GM21447 (cell line): Measurements from ENCODE around the gene CCDC30.
"Not testable (repeated sequence)": the region's sequence is repeated elsewhere in the genome, so short reads cannot be mapped to it uniquely, and the experiment has no call there.

ENCODE experiments used
- ATAC-seq: cut with Tn5 transposase; IDR thresholded peaks from one replicate; pipeline ENCODE4 v1.9.1; 2021; ENCODE audit not compliant: unreplicated experiment

Gene CCDC30

DNA sequence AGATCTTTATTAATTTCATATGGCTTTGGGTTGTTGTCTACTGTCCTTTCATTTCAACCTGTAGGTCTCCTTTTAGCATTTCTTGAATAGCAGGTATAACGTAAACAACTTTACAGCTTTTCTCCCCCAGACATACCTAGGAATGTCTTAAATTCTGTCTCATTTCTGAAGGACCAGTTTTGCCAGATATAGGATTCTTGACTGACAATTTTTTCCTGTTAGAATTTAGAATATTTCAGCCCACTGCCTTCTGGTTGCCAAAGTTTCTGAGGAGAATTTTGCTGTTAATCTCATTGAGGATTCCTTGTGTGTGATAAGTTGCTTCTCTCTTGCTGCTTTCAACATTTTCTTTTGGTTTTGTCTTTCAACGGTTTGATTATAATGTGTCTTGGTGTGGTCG lies 60.1 kb downstream of the CCDC30 start:
- no peak for ATAC-seq

DNA sequence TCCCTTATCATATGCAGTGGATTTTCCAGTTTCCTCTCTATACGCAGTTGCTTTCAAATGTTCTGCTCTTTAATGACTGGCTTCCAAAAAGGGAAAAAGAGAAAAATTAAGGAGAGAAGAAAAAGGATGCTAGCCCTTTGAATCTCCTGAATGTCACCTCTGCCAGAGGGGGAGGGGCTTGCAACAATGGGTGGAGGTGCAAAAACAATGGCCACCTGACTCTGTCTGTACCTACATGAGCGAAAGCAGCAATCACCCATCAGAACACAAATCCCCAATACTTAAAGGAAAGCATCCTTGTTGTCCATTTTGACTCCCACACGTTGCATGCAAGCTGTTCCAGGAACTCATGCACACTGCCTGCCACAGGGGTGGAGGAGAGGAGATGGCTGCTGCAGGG lies 61.2 kb downstream of the CCDC30 start:
- no peak for ATAC-seq

DNA sequence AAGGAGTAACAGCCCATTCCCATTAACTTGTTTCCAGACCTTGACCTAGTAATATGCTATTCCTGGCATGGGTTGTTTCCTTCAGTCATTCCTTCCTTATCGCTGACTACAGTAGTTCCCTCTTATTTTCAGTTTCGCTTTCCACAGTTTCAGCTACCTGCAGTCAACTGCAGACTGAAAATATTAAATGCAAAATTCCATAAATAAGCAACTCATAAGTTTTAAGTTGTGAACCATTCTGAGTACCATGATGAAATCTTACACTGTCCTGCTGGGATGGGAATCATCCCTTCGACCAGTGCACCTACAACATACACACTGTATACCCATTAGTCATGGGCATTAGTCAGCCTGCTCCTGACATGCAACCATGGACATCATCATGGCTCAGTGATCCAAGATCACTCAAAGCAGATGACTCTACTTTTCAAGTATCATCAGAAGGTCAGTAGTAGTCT lies 66.7 kb downstream of the CCDC30 start:
- ATAC-seq = no peak

DNA sequence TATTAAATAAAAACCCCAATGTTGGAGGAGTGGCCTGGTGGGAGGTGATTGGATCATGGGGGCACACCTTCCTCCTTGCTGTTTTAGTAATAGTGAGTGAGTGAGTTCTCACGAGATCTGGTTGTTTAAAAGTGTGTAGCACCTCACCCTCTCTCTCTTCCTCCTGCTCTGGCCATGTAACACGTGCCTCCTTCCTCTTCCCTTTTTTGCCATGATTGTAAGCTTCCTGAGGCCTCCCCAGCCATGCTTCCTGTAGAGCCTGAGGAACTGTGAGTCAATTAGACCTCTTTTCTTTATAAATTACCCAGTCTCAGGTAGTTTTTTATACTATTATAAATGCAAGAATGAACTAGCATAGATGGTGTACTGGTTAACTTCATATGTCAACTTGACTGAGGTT lies 68.0 kb downstream of the CCDC30 start:
- ATAC-seq = no peak

DNA sequence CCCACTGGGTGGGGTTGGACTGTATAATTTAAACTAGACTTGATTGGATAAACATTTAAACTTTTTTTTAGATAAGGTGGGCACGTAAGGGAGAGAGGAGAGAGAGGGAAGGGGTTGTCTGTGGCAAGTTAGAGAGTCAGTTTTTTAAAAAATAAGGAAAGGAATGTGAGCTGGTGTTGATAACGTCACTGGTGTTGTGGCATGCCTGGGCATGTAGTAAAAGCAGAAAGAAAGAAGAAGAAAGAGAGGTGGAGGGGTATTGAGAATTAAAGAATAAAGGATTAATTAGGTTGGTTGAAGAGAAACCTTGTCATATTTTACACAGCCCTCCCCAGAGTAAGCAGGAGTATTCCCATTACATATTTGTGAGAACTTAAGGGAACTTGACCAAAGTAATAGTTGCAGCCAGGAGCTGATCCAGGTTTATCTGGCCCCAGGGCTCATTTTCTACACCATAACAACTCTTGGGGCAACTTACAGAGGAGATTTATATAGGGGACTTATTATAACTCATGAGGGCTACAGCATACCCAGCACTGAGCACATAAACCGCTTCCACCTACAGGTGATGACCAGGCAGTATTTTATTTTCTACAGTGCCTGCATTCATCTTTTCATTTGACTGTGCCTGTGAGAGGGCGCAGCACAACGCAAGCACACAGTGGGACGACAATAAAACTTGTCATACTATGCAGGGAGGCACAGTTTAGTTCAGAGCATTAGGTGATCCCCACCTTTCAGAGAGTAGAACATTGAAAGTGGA lies 70.2 kb downstream of the CCDC30 start:
- no peak for ATAC-seq

DNA sequence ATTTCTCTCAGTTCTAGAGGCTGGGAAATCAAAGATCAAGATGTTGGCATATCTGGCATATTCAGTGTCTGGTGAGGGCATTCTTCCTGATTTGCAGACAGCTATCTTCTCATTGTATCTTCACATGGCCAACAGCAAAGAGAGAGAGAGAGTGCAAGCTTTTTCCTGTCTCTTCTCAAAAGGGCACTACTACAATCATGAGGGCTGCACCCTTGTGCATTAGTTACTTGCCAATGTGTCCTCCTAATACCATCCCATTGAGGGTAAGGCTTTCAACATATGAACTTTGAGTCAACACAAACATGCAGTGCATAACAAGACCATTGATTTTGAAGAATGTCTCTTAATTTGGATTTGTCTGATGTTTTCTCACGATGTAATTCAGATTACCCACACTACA lies 78.0 kb downstream of the CCDC30 start:
- ATAC-seq = no peak

DNA sequence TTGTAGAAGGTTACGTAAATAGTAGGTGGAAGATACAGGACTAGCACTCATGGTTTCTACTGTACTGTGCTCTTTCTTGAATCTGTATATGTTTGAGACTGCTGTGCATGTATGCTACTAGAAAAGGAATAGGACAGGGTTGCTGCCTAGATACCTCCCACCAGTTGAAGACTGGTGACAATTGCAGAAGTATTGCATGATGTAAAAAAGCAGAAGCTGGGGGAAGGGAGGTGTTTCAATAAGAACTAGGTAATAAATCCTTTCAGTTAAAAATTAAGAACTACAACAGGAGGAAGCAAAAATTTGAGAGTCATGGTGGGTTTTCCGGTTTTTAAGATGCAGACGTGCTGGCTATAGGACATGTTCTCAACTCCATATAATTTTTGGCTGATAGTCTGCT lies 88.1 kb downstream of the CCDC30 start:
- ATAC-seq = no peak

DNA sequence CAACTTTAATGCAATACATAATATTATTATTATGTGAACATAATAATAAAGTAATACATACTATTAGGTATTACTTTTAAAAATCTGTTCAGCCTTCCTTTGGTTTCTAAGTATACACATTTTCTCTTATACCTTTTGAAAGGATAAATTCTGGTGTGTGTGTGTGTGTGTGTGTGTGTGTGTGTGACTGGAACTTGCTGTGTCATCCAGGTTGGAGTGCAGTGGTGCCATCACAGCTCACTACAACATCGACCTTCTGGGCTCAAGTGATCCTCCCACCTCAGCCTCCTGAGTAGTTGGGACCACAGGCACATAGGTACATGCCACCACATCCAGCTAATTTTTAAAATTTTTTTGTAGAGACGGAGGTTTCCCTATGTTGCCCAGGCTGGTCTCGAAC lies 88.5 kb downstream of the CCDC30 start:
- ATAC-seq = no peak

DNA sequence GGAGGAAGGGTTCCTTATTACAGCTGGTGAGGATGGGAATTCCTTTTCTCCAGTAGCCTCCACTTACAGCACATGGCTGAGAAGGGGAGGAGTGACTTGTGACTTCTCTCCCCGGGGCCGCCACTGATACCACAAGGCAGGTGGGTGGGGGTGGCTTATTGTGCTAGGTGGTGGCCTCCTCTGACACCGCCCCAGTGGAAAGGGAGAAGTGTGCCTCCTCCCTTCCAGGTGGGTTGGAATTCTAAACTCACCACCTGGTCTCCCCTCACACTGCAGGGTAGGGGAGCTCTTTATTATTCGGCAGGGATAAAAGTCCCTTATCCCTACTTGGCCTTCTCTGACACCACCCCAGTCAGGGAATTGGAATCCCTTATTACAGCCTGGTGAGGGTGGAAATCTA lies 89.5 kb downstream of the CCDC30 start:
- ATAC-seq = no peak

DNA sequence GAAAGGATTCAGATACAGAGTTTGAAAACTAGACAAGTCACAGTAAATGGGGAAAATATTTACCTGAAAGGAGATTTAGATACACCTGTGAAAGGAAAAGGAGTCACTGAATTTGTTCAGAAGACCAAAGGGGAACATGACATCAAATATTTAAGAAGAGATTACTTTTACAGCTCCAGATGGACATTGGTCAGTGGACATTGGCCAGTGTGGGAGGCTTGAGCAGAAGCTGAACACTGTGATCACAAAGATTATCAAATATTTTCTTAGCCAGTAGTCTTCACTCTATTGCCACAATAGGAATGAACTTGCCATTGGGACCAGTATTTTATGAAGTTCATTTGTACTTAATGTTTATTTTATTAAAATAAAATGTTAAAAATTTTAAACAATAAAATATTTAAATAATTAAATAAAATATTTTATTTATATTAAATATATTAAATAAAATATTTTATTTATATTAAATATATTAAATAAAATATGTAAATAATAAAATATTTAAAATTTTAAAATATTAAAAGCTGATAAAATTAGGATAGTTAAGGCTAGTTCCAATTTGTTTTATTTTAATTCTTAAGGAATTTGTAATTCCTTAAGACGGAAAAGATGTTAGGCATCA lies 94.3 kb downstream of the CCDC30 start:
- no peak for ATAC-seq

DNA sequence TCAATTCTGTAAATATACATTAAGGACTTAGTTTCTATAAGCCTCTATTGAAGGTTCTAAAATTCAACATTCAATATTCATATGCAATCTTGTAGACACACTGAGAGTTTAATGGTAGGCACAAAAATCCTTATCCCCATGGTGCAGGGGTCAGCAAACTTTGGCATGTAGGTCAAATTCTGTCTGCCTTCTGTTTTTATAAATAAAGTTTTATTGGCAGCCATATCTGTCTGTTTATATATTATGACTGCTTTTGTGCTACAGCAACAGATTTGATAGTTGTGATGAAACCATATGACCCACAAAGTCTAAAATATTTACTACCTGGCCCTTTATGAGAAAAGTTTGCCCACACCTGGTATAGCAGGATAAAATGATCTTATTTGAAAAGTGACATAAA lies 104.0 kb downstream of the CCDC30 start:
- no peak for ATAC-seq

DNA sequence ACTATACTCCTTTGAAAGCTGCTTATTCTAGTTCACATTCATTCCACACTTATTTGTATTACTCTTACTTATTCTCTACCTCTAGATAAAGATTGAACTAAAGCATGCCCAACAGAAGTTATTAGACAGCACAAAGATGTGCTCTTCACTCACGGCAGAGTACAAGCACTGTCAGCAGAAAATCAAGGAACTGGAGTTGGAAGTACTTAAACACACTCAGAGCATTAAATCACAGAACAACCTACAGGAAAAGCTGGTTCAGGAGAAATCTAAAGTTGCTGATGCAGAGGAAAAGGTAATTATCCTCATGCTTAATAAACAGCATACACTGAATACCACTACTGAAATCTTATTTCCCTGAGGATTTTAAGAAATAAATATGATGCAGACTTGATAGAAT lies 113.8 kb downstream of the CCDC30 start:
- no peak for ATAC-seq

DNA sequence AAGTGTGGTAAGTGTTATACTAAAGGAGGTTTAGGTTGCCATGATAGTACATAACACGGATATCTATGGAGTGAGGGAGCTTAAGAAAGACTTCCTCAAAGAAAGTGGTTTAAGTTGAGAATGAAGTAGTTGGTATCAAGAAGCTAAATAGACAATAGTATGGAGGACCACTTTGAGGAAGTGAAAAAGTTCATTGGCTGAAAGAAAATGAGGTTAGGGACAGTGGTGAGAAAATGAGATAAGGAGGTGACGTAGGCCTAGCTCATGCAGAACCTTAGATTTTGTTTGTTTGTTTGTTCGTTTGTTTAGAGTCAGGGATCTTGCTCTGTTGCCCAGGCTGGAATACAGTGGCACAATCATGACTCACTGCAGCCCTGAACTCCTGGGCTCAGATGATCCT lies 122.9 kb downstream of the CCDC30 start:
- ATAC-seq = no peak

DNA sequence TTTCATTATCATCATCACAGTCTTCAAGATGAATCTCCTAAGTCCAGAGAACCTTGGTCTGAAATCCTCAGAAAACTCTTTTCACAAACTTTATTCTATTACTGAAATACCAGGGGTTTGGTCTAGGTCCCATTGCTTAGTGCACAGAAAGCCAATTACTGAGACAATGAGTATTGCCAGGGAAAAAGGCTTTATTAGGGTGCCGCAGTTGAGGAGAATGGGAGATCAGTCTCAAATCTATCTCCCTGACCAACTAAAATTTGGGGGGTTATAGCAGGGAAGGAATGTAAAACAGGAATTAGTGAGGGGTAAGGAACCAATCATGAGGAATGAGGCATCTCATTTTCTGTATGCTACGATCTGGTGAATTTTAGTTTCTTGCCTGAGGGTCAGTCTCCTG lies 124.7 kb downstream of the CCDC30 start:
- ATAC-seq = no peak

DNA sequence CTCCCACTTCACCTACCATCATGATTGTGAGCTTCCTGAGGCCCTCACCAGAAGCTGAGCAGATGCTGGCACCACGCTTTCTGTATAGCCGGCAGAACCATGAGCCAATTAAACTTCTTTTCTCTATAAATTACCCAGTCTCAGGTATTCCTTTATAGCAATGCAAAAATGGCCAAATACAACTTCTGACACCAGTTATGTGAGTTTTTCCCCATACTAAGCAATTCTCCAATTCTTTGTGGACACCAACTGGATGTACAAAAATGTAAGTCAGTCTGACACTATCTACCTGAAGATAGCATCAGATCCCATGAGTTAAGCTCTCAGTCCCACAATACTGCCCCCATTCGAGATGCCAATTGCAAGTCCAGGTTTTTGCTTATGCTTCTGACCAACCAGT lies 129.7 kb downstream of the CCDC30 start:
- ATAC-seq = no peak

DNA sequence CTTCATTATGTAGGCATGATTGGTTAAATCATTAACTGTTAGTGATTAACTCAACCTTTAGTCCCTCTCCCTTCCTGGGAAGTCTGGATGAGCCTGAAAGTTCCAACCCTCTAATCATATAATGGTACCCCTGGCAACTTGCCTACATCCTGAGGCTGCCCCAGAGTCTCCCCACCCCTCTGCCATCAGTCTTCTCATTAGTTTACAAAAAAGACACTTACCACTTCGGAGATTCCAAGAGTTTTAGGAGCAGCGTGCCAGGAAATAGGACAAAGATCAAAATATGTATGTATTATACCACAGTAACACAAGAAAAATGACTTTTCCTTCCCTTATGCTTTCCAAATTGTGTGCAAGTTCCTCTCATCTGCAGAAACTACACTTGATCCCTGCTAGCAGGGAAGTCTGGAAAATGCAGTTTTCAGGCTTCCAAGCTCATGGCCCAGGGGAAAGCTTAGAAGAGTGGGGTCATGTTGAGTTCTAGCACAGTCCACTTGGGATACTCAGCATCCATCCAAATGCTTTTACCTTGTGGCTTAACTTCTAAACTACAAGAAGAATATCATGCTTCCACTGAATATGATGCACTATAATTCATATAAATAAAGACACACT lies 130.5 kb downstream of the CCDC30 start:
- no peak for ATAC-seq

DNA sequence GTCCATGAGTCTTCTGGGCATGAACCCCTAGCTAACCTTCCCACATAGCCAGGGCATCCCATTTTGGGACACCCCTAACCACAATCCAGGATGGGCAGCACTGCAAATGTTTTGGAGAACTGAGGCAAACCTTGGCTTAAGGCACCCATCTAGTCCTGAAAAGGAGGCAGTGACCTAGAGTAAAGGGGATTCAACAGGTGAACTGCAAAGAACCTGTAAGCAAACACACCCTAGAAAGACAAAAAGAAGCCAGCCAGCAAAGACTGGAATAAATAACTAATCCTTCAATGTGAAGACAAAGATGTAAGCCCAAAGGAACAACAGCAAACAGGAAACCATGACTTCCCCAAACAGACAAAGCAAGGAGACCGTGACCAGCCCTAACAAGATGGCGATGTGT lies 138.4 kb downstream of the CCDC30 start:
- ATAC-seq = no peak

DNA sequence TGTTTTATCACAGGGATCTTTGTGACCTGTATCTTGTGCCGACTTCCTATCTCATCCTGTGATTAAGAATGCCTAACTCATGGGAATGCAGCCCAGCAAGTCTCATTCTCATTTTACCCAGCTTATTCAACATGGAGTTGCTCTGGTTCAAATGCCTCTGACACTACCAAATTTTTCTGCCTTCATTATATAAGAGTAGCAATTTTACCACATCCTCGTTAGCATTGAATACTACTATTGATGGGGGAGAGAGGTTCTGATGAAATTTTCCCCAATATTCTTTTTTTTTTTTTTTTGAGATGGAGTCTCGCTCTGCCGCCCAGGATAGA lies 150.7 kb downstream of the CCDC30 start:
- no peak for ATAC-seq

DNA sequence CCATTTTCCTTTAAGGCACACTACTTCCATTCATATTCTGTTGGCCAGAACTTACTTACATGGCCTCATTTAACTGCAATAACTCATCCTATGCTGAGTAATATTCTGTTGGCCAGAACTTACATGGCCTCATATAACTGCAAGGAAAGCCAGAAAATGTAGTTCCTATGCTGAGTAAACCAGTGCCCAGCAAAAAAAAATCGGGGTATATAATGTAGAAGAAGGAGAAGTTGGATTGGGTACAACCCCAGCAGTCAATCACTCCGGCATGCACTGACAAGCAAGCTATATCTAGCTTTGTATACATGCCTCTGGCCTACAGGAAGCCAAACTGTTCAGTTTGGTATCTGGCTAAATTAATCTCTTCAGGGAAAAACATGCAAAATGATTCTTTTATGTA lies 155.8 kb downstream of the CCDC30 start:
- no peak for ATAC-seq

DNA sequence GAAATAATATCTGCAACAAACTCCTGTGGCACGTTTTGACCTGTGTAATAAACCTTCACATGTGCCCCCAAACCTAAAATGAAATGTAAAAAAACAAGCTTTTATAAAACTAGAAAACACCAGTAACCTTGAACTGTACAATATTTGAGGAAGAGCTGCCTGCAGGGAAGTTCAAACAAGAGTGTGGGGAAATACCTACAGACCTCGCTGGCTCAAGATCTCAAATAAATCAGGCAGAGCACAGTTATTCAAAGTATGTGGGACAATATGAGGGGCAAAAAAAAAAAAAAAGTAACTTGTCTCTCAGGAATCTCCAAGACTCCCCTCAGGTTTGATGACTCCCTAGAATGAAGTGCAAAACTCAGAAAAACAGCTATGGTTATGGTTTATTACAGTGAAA lies 157.2 kb downstream of the CCDC30 start:
- no peak for ATAC-seq

DNA sequence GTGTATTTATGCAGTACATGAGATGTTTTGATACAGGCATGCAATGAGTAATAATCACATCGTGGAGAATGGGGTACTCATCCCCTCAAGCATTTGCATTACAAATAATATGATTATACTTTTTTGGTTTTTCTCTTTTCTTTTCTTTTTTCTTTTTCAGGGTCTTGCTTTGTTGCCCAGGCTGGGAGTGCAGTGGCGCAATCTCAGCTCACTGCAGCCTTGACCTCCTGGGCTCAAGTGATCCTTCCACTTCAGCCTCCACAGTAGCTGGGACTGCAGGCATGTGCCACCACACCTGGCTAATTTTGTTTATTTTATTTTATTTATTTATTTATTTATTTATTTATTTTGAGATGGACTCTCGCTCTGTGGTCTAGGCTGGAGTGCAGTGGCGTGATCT lies 158.1 kb downstream of the CCDC30 start:
- ATAC-seq = not testable (repeated sequence)

DNA sequence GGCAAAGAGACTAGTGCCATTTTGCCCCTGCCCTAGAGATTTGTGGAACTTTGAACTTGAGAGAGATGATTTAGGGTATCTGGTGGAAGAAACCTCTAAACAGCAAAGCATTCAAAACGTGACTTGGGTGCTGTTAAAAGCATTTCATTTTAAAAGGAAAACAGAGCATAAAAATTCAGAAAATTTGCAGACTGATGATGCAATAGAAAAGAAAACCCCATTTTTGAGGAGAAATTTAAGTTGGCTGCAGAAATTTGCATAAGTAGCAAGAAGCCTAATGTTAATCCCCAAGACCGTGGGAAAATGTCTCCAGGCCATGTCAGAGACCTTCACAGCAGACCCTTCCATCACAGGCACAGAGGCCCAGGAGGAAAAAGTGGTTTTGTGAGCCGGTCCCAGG lies 164.1 kb downstream of the CCDC30 start:
- not testable (repeated sequence) for ATAC-seq

DNA sequence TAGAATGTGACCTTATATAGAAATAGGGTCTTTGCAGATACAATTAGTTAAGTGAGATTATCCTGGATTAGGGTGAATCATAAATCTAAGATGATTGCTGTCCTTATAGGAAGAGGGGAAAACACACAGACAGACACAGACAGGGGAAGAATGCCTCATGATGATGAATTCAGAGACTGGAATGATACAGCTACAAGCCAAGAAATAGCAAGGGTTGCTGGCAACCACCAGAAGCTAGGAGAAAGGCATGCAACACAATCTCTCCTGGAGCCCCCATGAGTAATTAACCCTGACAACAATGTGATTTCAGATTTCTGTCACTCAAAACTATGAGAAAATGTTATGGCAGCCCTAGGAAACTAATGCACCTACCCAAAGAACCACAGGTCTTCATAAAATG lies 176.0 kb downstream of the CCDC30 start:
- ATAC-seq = no peak
